HG03442 (cell line): ENCODE data around the gene KLF11.
"Not testable (repeated sequence)": the region's sequence is repeated elsewhere in the genome, so short reads cannot be mapped to it uniquely, and the experiment has no call there.

Experiments used
- ATAC-seq: cut with Tn5 transposase; IDR thresholded peaks from one replicate; pipeline ENCODE4 v1.9.1; 2021; ENCODE audit warnings: mild to moderate bottlenecking, moderate library complexity; ENCODE audit not compliant: unreplicated experiment

The KLF11 gene

GRCh38 chr2:10009271-10009810, 34.0 kb upstream of the KLF11 start:
- ATAC-seq = no peak

GRCh38 chr2:10009811-10010781, 33.3 kb upstream of the KLF11 start:
- ATAC-seq = no peak

GRCh38 chr2:10010861-10011605, 32.3 kb upstream of the KLF11 start:
- not testable (repeated sequence) for ATAC-seq

GRCh38 chr2:10011606-10012325, 31.6 kb upstream of the KLF11 start:
- ATAC-seq = not testable (repeated sequence)

- ATAC-seq = not testable (repeated sequence)
These were observed 30.9 kb upstream of the KLF11 start for GRCh38 chr2:10012366-10012962.

- no peak for ATAC-seq
These were observed 30.3 kb upstream of the KLF11 start for GRCh38 chr2:10012963-10013461.

- ATAC-seq = not testable (repeated sequence)
These were observed 29.5 kb upstream of the KLF11 start for GRCh38 chr2:10013651-10014417.

- ATAC-seq = no peak
These were observed 28.7 kb upstream of the KLF11 start for GRCh38 chr2:10014418-10015190.

- ATAC-seq = not testable (repeated sequence)
These were observed 27.9 kb upstream of the KLF11 start for GRCh38 chr2:10015376-10015989.

- no peak for ATAC-seq
These were observed 27.1 kb upstream of the KLF11 start for GRCh38 chr2:10016001-10016801.

GRCh38 chr2:10016802-10017258, 26.5 kb upstream of the KLF11 start:
- no peak for ATAC-seq

- ATAC-seq = no peak
These were observed 25.9 kb upstream of the KLF11 start for GRCh38 chr2:10017313-10017941.

GRCh38 chr2:10019174-10019573, 24.2 kb upstream of the KLF11 start:
- ATAC-seq = no peak

GRCh38 chr2:10019602-10020400, 23.5 kb upstream of the KLF11 start:
- ATAC-seq = no peak

GRCh38 chr2:10022041-10022421, 21.3 kb upstream of the KLF11 start:
- no peak for ATAC-seq

- no peak for ATAC-seq
These were observed 20.9 kb upstream of the KLF11 start for GRCh38 chr2:10022445-10022844.
